Measurements from ENCODE around the gene SKIC3.

- TF ChIP-seq CTCF (IDR thresholded peaks at IDR 0.05; ENCODE audit: low read depth, low read length, missing input control) (no peak), RAD21 (IDR thresholded peaks at IDR 0.05) (no peak), SP1 (IDR thresholded peaks at IDR 0.05) (no peak), MAX (IDR thresholded peaks at IDR 0.05) (no peak)
Observed at GRCh38 chr5:95583992-95584391, 29.2 kb upstream of the SKIC3 start.
